Prostate gland (tissue), 2 donors: ENCODE results near the gene TMEM140. TPM values are rescaled to one million over a fixed set of nuclear protein-coding genes. Genes with fewer than 3 reads are reported as not detected.

Experiments
- DNase-seq: peaks from one replicate; pipeline ENCODE4 v3.0.0-alpha.2; 2019; ENCODE audit warnings: low spot score
- H3K27ac ChIP-seq, 2 donors: fragments of 200-600 bp; sonication (generic); 2 replicates each; pipeline ENCODE4 v1.5.1; 2017 to 2019
- H3K27me3 ChIP-seq: fragments of 200-600 bp; sonication (generic); replicated peaks from 2 replicates; pipeline ENCODE4 v1.5.1; 2019; ENCODE audit not compliant: insufficient read depth
- H3K36me3 ChIP-seq, 2 donors: fragments of 200-600 bp; sonication (generic); 1 replicate in 1 of 2; 2 replicates in 1 of 2; pipeline versions ENCODE4 v1.5.1 to v1.8.1; 2017 to 2019
- H3K4me1 ChIP-seq: fragments of 200-600 bp; sonication (generic); replicated peaks from 2 replicates; pipeline ENCODE4 v1.5.1; 2019
- H3K4me3 ChIP-seq, 2 donors: fragments of 200-600 bp; sonication (generic); 2 replicates each; pipeline ENCODE4 v1.5.1; 2017 to 2019
- H3K9me3 ChIP-seq: fragments of 200-600 bp; sonication (generic); 2 replicates; pipeline ENCODE4 v1.5.1; 2017
- POLR2A ChIP-seq: fragments of 450-650 bp; IDR thresholded peaks from one replicate; pipeline ENCODE4 v1.6.1; 2016; ENCODE audit warnings: antibody characterized with exemption, mild to moderate bottlenecking
- POLR2AphosphoS5 ChIP-seq: sonication (generic); formaldehyde crosslinking; IDR thresholded peaks from one replicate; pipeline ENCODE4 v1.6.1; 2017; ENCODE audit warnings: antibody characterized with exemption
- WGBS: methylation state at CpG from one replicate; pipeline ENCODE4 v1.1.5; 2018; 5-methylcytosine and 5-hydroxymethylcytosine counted together
- intact Hi-C: fragments of 100-400 bp; cut with DNase I; formaldehyde crosslinking; loops from one replicate; pipeline ENCODE4 v1.14.2; 2022
- total RNA-seq, 2 donors: library from RNA; depleted of rRNA; stranded (reverse); fragments of >200 nt; gene quantifications; one replicate each; pipeline ENCODE4 v1.1.0, GENCODE V29; 2016
- TF ChIP-seq, protein P1 (sequence below), 4 experiments: fragments of 200-600 bp in 2 of 4; fragments of 450-650 bp in 2 of 4; sonication (generic) in 2 of 4; IDR thresholded peaks; 1 replicate in 3 of 4; 2 replicates in 1 of 4; pipeline ENCODE4 v1.5.1; 2016 to 2019; ENCODE audit warnings: antibody characterized with exemption in 4 of 4, mild to moderate bottlenecking in 2 of 4, moderate library complexity in 2 of 4

The TMEM140 gene
- total RNA-seq, 2 donors from 2014 or later = 8.2 to 14.6 TPM

- 89% methylated on average over 2 of the region's 2 CpGs for WGBS
- DNase-seq = no peak
- H3K9me3 ChIP-seq = no peaks in the 10 kb centered on the region
- TF ChIP-seq POLR2AphosphoS5 (no peak), POLR2A (no peak)
- TF ChIP-seq, protein P1, sequence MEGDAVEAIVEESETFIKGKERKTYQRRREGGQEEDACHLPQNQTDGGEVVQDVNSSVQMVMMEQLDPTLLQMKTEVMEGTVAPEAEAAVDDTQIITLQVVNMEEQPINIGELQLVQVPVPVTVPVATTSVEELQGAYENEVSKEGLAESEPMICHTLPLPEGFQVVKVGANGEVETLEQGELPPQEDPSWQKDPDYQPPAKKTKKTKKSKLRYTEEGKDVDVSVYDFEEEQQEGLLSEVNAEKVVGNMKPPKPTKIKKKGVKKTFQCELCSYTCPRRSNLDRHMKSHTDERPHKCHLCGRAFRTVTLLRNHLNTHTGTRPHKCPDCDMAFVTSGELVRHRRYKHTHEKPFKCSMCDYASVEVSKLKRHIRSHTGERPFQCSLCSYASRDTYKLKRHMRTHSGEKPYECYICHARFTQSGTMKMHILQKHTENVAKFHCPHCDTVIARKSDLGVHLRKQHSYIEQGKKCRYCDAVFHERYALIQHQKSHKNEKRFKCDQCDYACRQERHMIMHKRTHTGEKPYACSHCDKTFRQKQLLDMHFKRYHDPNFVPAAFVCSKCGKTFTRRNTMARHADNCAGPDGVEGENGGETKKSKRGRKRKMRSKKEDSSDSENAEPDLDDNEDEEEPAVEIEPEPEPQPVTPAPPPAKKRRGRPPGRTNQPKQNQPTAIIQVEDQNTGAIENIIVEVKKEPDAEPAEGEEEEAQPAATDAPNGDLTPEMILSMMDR (IDR thresholded peaks at IDR 0.05) = no peak
- no peak overlapping the region for H3K4me3 ChIP-seq
- no peaks in the 10 kb centered on the region for H3K4me1 ChIP-seq
- no peak overlapping the region for H3K27ac ChIP-seq
- H3K36me3 ChIP-seq = peaks cover 4 to 5% of the 10 kb centered on the region in 2 donors
- intact Hi-C loops = no loop called here
- no peaks in the 10 kb centered on the region for H3K27me3 ChIP-seq
Measured at GRCh38 chr7:135197343-135197742, 49.5 kb downstream of the TMEM140 start.

DNA sequence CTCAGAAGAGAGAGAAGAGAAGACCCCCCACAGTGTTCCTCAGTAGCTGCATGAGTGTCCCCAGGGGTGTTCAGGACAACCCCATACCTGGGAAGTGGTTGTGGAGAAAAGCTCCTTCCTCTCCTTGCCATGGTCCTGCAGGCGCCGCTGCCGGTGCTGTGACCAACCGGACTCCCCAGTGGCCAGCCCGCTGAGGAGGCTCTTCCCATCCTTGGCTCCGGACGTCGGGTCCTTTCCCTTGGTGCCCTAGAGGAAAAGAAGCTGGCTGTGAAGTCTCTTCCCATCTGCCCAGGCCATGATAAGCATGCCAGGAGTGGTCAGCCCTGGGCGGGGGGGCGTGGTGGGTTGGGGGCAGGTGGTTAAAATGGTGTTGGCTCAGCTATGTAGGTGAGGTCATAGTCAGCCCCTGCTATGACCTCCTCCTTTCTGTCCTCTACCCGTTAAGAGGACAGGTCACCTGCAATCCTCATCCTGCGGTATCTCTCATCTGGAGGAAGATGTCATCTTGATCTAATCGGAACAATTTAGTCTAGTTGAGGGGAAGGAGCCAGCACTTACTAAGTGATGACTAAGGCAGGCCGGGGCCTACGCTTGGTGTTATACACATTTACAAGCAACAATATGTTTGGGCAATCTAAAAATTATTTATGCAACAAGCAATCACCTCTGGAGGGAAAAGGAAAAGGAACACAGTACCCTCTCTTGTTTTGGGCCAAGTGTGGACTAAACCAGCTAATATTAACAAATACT is 50.2 kb downstream of the TMEM140 start:
- Histone ChIP-seq H3K27ac (no peak overlapping the region), H3K9me3 (no peaks in the 10 kb centered on the region), H3K27me3 (no peaks in the 10 kb centered on the region), H3K4me3 (no peak overlapping the region), H3K4me1 (no peaks in the 10 kb centered on the region), H3K36me3 (peaks cover 4 to 5% of the 10 kb centered on the region in 2 donors)
- WGBS = 94% methylated on average over 15 of the region's 15 CpGs
- TF ChIP-seq, protein P1 (IDR thresholded peaks at IDR 0.05) = no peak
- TF ChIP-seq POLR2A (no peak), POLR2AphosphoS5 (no peak)
- no peak for DNase-seq
- intact Hi-C loops = no loop called here

- Histone ChIP-seq H3K27me3 (no peaks in the 10 kb centered on the region), H3K4me1 (no peaks in the 10 kb centered on the region), H3K9me3 (no peaks in the 10 kb centered on the region), H3K36me3 (peaks cover 4 to 5% of the 10 kb centered on the region in 2 donors), H3K27ac (no peak overlapping the region), H3K4me3 (no peak overlapping the region)
- intact Hi-C loops = no loop called here
- DNase-seq = no peak
- no peak for TF ChIP-seq POLR2AphosphoS5
- TF ChIP-seq, protein P1 (IDR thresholded peaks at IDR 0.05) = no peak
- no peak for TF ChIP-seq POLR2A
- WGBS = 88% methylated on average over 4 of the region's 4 CpGs
Measured at GRCh38 chr7:135199439-135199838, 51.6 kb downstream of the TMEM140 start.

GRCh38 chr7:135200821-135201331 is 53.0 kb downstream of the TMEM140 start:
- H3K4me3 ChIP-seq = no peak overlapping the region
- no peak for DNase-seq
- TF ChIP-seq POLR2AphosphoS5 (no peak), POLR2A (no peak)
- TF ChIP-seq, protein P1 (IDR thresholded peaks at IDR 0.05) = no peak
- H3K9me3 ChIP-seq = no peaks in the 10 kb centered on the region
- H3K27me3 ChIP-seq = no peaks in the 10 kb centered on the region
- H3K4me1 ChIP-seq = no peaks in the 10 kb centered on the region
- no peak overlapping the region for H3K27ac ChIP-seq
- intact Hi-C loops = no loop called here
- peaks cover 4 to 5% of the 10 kb centered on the region in 2 donors for H3K36me3 ChIP-seq
- WGBS = 55% methylated on average over 3 of the region's 3 CpGs

DNA sequence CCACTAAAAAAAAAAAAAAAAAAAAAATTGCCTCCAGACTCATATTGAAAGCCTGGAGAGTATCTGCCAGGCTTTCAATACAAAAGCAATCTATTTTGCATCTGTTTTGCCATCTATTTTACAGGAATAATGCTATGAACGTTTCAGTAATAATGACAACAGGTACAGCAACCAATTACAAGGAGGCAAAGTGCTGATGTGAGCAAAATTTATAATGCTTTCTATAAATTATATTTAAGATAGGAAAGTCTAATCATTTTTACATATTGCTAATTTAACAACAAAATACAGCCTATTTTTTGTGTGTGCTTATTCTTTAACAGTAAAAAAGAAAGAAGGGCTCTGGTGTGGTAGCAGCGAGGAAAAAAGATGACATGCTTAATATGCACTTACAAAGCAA is 53.5 kb downstream of the TMEM140 start:
- Histone ChIP-seq H3K27ac (no peak overlapping the region), H3K36me3 (peaks cover 4 to 5% of the 10 kb centered on the region in 2 donors), H3K27me3 (no peaks in the 10 kb centered on the region), H3K4me1 (no peaks in the 10 kb centered on the region), H3K4me3 (no peak overlapping the region), H3K9me3 (no peaks in the 10 kb centered on the region)
- 81% methylated on average over 2 of the region's 2 CpGs for WGBS
- intact Hi-C loops = no loop called here
- no peak for DNase-seq
- TF ChIP-seq POLR2AphosphoS5 = no peak
- TF ChIP-seq, protein P1 (IDR thresholded peaks at IDR 0.05) = no peak
- no peak for TF ChIP-seq POLR2A
